GM21619 (cell line): ENCODE data around the gene FLT4.

Experiments
- ATAC-seq: cut with Tn5 transposase; IDR thresholded peaks from one replicate; pipeline ENCODE4 v1.9.1; 2021; ENCODE audit not compliant: unreplicated experiment

Gene FLT4

GRCh38 chr5:180594311-180595045, 54.9 kb downstream of the FLT4 start:
- ATAC-seq = no peak

GRCh38 chr5:180593446-180594206, 55.8 kb downstream of the FLT4 start:
- ATAC-seq = no peak

GRCh38 chr5:180592176-180592575, 57.2 kb downstream of the FLT4 start:
- no peak for ATAC-seq

- no peak for ATAC-seq
Measured at GRCh38 chr5:180591311-180591887, 58.0 kb downstream of the FLT4 start, which contains the start of gene SCGB3A1. TSS of gene SCGB3A1 (minus strand) at chr5:180591499. CDS start at chr5:180591462, 37 bp downstream.

- ATAC-seq = no peak
Measured at GRCh38 chr5:180590543-180591310, 58.7 kb downstream of the FLT4 start.

- no peak for ATAC-seq
Measured at GRCh38 chr5:180589771-180590542, 59.4 kb downstream of the FLT4 start.

- no peak for ATAC-seq
Measured at GRCh38 chr5:180586870-180587269, 62.5 kb downstream of the FLT4 start.

- no peak for ATAC-seq
Measured at GRCh38 chr5:180586204-180586603, 63.2 kb downstream of the FLT4 start.

GRCh38 chr5:180583738-180584137, 65.7 kb downstream of the FLT4 start:
- ATAC-seq = no peak

- no peak for ATAC-seq
Measured at GRCh38 chr5:180580681-180581080, 68.7 kb downstream of the FLT4 start.

- ATAC-seq = no peak
Measured at GRCh38 chr5:180575571-180575970, 73.8 kb downstream of the FLT4 start.

GRCh38 chr5:180568914-180569313, 80.5 kb downstream of the FLT4 start:
- ATAC-seq = no peak

GRCh38 chr5:180563994-180564393, 85.4 kb downstream of the FLT4 start:
- no peak for ATAC-seq

GRCh38 chr5:180558232-180558631, 91.2 kb downstream of the FLT4 start:
- no peak for ATAC-seq

- ATAC-seq = no peak
Measured at GRCh38 chr5:180557217-180557809, 92.1 kb downstream of the FLT4 start.

GRCh38 chr5:180555168-180555921, 94.1 kb downstream of the FLT4 start:
- ATAC-seq = no peak

- ATAC-seq = no peak
Measured at GRCh38 chr5:180553530-180553929, 95.9 kb downstream of the FLT4 start.
